H1 (cell line): ENCODE results near the gene FADS6. TPM values are rescaled to one million over a fixed set of nuclear protein-coding genes. Genes with fewer than 3 reads are reported as not detected.

Source experiments
- CTCF ChIA-PET: fragments of 300-600 bp; sonication (Branson Sonifier 250); formaldehyde crosslinking; loops from one replicate; lab custom pipeline; 2021; ENCODE audit not compliant: partially characterized antibody; lab: Charles Lee
- POLR2A ChIA-PET: fragments of 300-600 bp; sonication (Branson Sonifier 250); formaldehyde crosslinking; loops from one replicate; lab custom pipeline; 2021; ENCODE audit warnings: inconsistent platforms; ENCODE audit not compliant: partially characterized antibody; lab: Charles Lee
- DNase-seq, 2 experiments: peaks; one replicate each; pipeline versions ENCODE4 v3.0.0 to v3.0.0-alpha.2; 2010 to 2022; ENCODE audit warnings: low spot score in 2 of 2, low read depth in 1 of 2, mixed read lengths in 1 of 2
- FAIRE-seq: peaks from 2 replicates; lab custom pipeline; 2011; peaks lifted over from hg19 to GRCh38; lab: Jason Lieb, UNC
- H2AFZ ChIP-seq: 2 replicates; pipeline ENCODE4 v1.8.1; 2012; ENCODE audit warnings: low read length, inconsistent platforms
- H2AK5ac ChIP-seq: 2 replicates; pipeline ENCODE4 v1.6.1; 2013; ENCODE audit warnings: low read depth, low read length
- H2BK120ac ChIP-seq: replicated peaks from 2 replicates; pipeline ENCODE3; 2013; ENCODE audit warnings: low read depth, low read length, inconsistent platforms
- H2BK12ac ChIP-seq: 2 replicates; pipeline ENCODE4 v1.6.1; 2013; ENCODE audit warnings: low read depth, low read length
- H2BK15ac ChIP-seq: 2 replicates; pipeline ENCODE4 v1.6.1; 2013; ENCODE audit warnings: low read length
- H2BK20ac ChIP-seq: 2 replicates; pipeline ENCODE4 v1.6.1; 2013; ENCODE audit warnings: low read length
- H2BK5ac ChIP-seq: 2 replicates; pipeline ENCODE4 v1.6.1; 2013; ENCODE audit warnings: low read depth, low read length
- H3K14ac ChIP-seq: 2 replicates; pipeline ENCODE4 v1.6.1; 2013; ENCODE audit warnings: inconsistent platforms; ENCODE audit not compliant: insufficient read length
- H3K18ac ChIP-seq: 2 replicates; pipeline ENCODE4 v1.6.1; 2013; ENCODE audit warnings: low read length; ENCODE audit errors: extremely low read depth
- H3K23ac ChIP-seq: 2 replicates; pipeline ENCODE4 v1.6.1; 2013; ENCODE audit warnings: inconsistent platforms; ENCODE audit not compliant: insufficient read length
- H3K23me2 ChIP-seq: 2 replicates; pipeline ENCODE4 v1.6.1; 2013; ENCODE audit warnings: low read depth, low read length
- H3K27ac ChIP-seq: 2 replicates; pipeline ENCODE4 v1.6.1; 2011; ENCODE audit warnings: low read depth, low read length, inconsistent platforms
- H3K27me3 ChIP-seq, 4 experiments: replicated peaks in 1 of 4; 1 replicate in 1 of 4; 2 replicates in 3 of 4; pipeline versions ENCODE4 v1.6.1 to v1.8.1; 2011 to 2013; ENCODE audit warnings: low read length in 3 of 4, mild to moderate bottlenecking in 3 of 4, inconsistent platforms in 2 of 4, mixed read lengths in 2 of 4, moderate library complexity in 1 of 4; ENCODE audit not compliant: control insufficient read depth in 3 of 4, insufficient read depth in 3 of 4; ENCODE audit errors: extremely low read depth in 1 of 4
- H3K36me3 ChIP-seq, 4 experiments: 2 replicates each; pipeline versions ENCODE4 v1.6.1 to v1.8.1; 2011 to 2013; ENCODE audit warnings: mild to moderate bottlenecking in 4 of 4, low read length in 3 of 4, moderate library complexity in 2 of 4, control low read depth in 1 of 4, inconsistent platforms in 1 of 4; ENCODE audit not compliant: insufficient read depth in 4 of 4, control insufficient read depth in 2 of 4
- H3K4ac ChIP-seq: replicated peaks from 2 replicates; pipeline ENCODE3; 2013; ENCODE audit warnings: low read length, low read depth, mixed read lengths, inconsistent platforms; ENCODE audit not compliant: insufficient read length
- H3K4me1 ChIP-seq, 4 experiments: replicated peaks in 1 of 4; 1 replicate in 1 of 4; 2 replicates in 3 of 4; pipeline versions ENCODE4 v1.6.1 to v1.8.1; 2011 to 2013; ENCODE audit warnings: low read length in 3 of 4, inconsistent platforms in 2 of 4, mixed read lengths in 1 of 4; ENCODE audit not compliant: insufficient read depth in 4 of 4, control insufficient read depth in 3 of 4
- H3K4me2 ChIP-seq, 2 experiments: 2 replicates each; pipeline versions ENCODE4 v1.6.1 to v1.8.1; 2011 to 2013; ENCODE audit warnings: low read depth in 2 of 2, low read length in 2 of 2, control low read depth in 1 of 2, inconsistent platforms in 1 of 2, mild to moderate bottlenecking in 1 of 2; ENCODE audit not compliant: insufficient read depth in 1 of 2
- H3K4me3 ChIP-seq, 4 experiments: fragments of 200-600, 300-600 bp in 1 of 4; sonication (generic), shearing (Covaris generic), sonication (Bioruptor Twin) in 1 of 4; 2 replicates each; pipeline versions ENCODE4 v1.5.1 to v1.8.1; 2011 to 2016; ENCODE audit warnings: low read length in 4 of 4, low read depth in 3 of 4, control low read depth in 2 of 4, inconsistent platforms in 2 of 4, mild to moderate bottlenecking in 2 of 4, mixed read lengths in 1 of 4, moderate library complexity in 1 of 4; ENCODE audit not compliant: insufficient read depth in 2 of 4; ENCODE audit errors: extremely low read depth in 1 of 4
- H3K56ac ChIP-seq: replicated peaks from 2 replicates; pipeline ENCODE3; 2013; ENCODE audit warnings: low read depth, mild to moderate bottlenecking, mixed read lengths, low read length, inconsistent platforms; ENCODE audit not compliant: insufficient read length
- H3K79me1 ChIP-seq: 2 replicates; pipeline ENCODE4 v1.6.1; 2013; ENCODE audit warnings: low read depth, low read length, control low read depth
- H3K79me2 ChIP-seq, 2 experiments: 2 replicates each; pipeline versions ENCODE4 v1.6.1 to v1.8.1; 2012 to 2013; ENCODE audit warnings: low read length in 2 of 2, mild to moderate bottlenecking in 2 of 2, inconsistent platforms in 1 of 2; ENCODE audit not compliant: insufficient read depth in 2 of 2, control insufficient read depth in 1 of 2
- H3K9ac ChIP-seq, 4 experiments: replicated peaks in 1 of 4; 1 replicate in 1 of 4; 2 replicates in 3 of 4; pipeline versions ENCODE4 v1.6.1 to v1.8.1; 2011 to 2013; ENCODE audit warnings: low read depth in 3 of 4, low read length in 3 of 4, control low read depth in 2 of 4, mild to moderate bottlenecking in 2 of 4, moderate library complexity in 2 of 4, inconsistent platforms in 1 of 4; ENCODE audit errors: extremely low read depth in 1 of 4
- H3K9me3 ChIP-seq, 2 experiments: 2 replicates each; pipeline versions ENCODE4 v1.6.1 to v1.8.1; 2012 to 2013; ENCODE audit warnings: mild to moderate bottlenecking in 2 of 2, moderate library complexity in 2 of 2, control low read depth in 1 of 2, inconsistent platforms in 1 of 2, low read depth in 1 of 2, low read length in 1 of 2, mixed read lengths in 1 of 2; ENCODE audit not compliant: insufficient read depth in 2 of 2
- H4K20me1 ChIP-seq, 2 experiments: replicated peaks in 1 of 2; 2 replicates each; pipeline versions ENCODE3 to v1.8.1; 2011 to 2013; ENCODE audit warnings: inconsistent platforms in 2 of 2, low read length in 2 of 2, mild to moderate bottlenecking in 1 of 2; ENCODE audit not compliant: insufficient read depth in 2 of 2, control insufficient read depth in 1 of 2
- H4K5ac ChIP-seq: 2 replicates; pipeline ENCODE4 v1.6.1; 2013; ENCODE audit warnings: low read length, low read depth, mixed read lengths, inconsistent platforms; ENCODE audit not compliant: insufficient read length
- H4K8ac ChIP-seq: 2 replicates; pipeline ENCODE4 v1.8.0; 2013; ENCODE audit warnings: mild to moderate bottlenecking, moderate library complexity, low read length, inconsistent platforms; ENCODE audit not compliant: insufficient read depth; ENCODE audit errors: extremely low read depth
- H4K91ac ChIP-seq: replicated peaks from 2 replicates; pipeline ENCODE3; 2013; ENCODE audit warnings: low read length, mixed read lengths, inconsistent platforms; ENCODE audit not compliant: insufficient read length
- BRCA1 ChIP-seq: IDR thresholded peaks from 2 replicates; pipeline ENCODE4 v1.6.1; 2012; ENCODE audit warnings: low read depth, low read length, improper control_type of control experiment
- EGR1 ChIP-seq: IDR thresholded peaks from 2 replicates; pipeline ENCODE4 v1.6.1; 2011; ENCODE audit warnings: low read depth, low read length, borderline replicate concordance
- GABPA ChIP-seq: IDR thresholded peaks from 2 replicates; pipeline ENCODE4 v1.6.1; 2011; ENCODE audit warnings: mild to moderate bottlenecking, low read length, moderate library complexity, borderline replicate concordance; ENCODE audit not compliant: insufficient read depth
- HDAC6 ChIP-seq: IDR thresholded peaks from one replicate; pipeline ENCODE4 v1.7.1; 2012; ENCODE audit warnings: low read depth, mild to moderate bottlenecking, inconsistent platforms, low read length, moderate library complexity
- JUND ChIP-seq: IDR thresholded peaks from 2 replicates; pipeline ENCODE4 v1.6.1; 2011; ENCODE audit warnings: mild to moderate bottlenecking, improper control_type of control experiment, low read length
- MAFK ChIP-seq: IDR thresholded peaks from 2 replicates; pipeline ENCODE4 v1.6.1; 2012; ENCODE audit warnings: low read depth, mild to moderate bottlenecking, improper control_type of control experiment, low read length
- POU5F1 ChIP-seq: IDR thresholded peaks from 2 replicates; pipeline ENCODE4 v1.6.1; 2011; ENCODE audit warnings: low read depth, mild to moderate bottlenecking, low read length, moderate library complexity
- SAP30 ChIP-seq: fragments of 300-600 bp; sonication (generic); IDR thresholded peaks from 2 replicates; pipeline ENCODE4 v1.7.1; 2012; ENCODE audit warnings: low read length, moderate library complexity, mild to moderate bottlenecking, inconsistent platforms; ENCODE audit not compliant: insufficient read depth, insufficient replicate concordance
- SIRT6 ChIP-seq: IDR thresholded peaks from one replicate; pipeline ENCODE4 v1.7.1; 2012; ENCODE audit warnings: low read length, inconsistent platforms
- SP2 ChIP-seq: IDR thresholded peaks from 2 replicates; pipeline ENCODE4 v1.6.1; 2012; ENCODE audit warnings: mild to moderate bottlenecking, low read length, inconsistent platforms
- SRF ChIP-seq: IDR thresholded peaks from 2 replicates; pipeline ENCODE4 v1.6.1; 2011; ENCODE audit warnings: mild to moderate bottlenecking, low read depth, low read length, moderate library complexity
- WGBS, 2 experiments: shearing (Covaris generic) in 1 of 2; methylation state at CpG; one replicate each; pipeline versions ENCODE4 v1.1.6 to v1.1.7; 2013 to 2015; ENCODE audit warnings: low lambda C conversion rate in 2 of 2, mixed read lengths in 2 of 2, inconsistent platforms in 1 of 2, low coverage in 1 of 2, missing lambda C conversion rate in 1 of 2; ENCODE audit not compliant: insufficient replicate concordance in 2 of 2, insufficient coverage in 1 of 2, insufficient read length in 1 of 2; ENCODE audit errors: extremely low coverage in 1 of 2, missing lambda C conversion rate in 1 of 2; 5-methylcytosine and 5-hydroxymethylcytosine counted together
- polyA plus RNA-seq, 7 experiments: library from polyadenylated mRNA; depleted of rRNA in 3 of 7; stranded (reverse) in 5 of 7; unstranded in 2 of 7; fragments of >200 nt in 5 of 7; fragments of 200-250 nt in 2 of 7; gene quantifications; 1 replicate in 5 of 7; 2 replicates in 1 of 7; 4 replicates in 1 of 7; pipeline versions ENCODE4 v1.2.1 to v1.2.3, GENCODE V29; 2011 to 2013; ENCODE audit warnings: missing spikeins in 2 of 7, mixed read lengths in 2 of 7
- total RNA-seq: library from RNA; stranded (reverse); fragmentation: NEBNext Ultra II Directional; extraction: Animal tissue kit (Norgen Biotek cat#: 25700); gene quantifications from 2 replicates; pipeline ENCODE4 v1.2.1, GENCODE V29; 2021
- TF ChIP-seq, protein P1 (sequence below): IDR thresholded peaks from 2 replicates; pipeline ENCODE4 v1.6.1; 2012; ENCODE audit warnings: low read length, inconsistent platforms

The FADS6 gene
- total and polyA plus RNA-seq, 2 of the 8 experiments (the other 6 are each of a cell fraction or from before 2014, with no cell fraction given), result 0.56 to 2.5 TPM

GRCh38 chr17:74875977-74876593 lies 17.3 kb downstream of the FADS6 start:
- H3K4me2 ChIP-seq, result no peak overlapping the region
- CTCF ChIA-PET, result interaction anchor here (0.6 to 81.0 kb wide), 5 partner anchors 38 to 138 kb away, joined by 3 to 2981 read pairs (median 5); partner anchors contain the start of genes GRIN2C and NAT9
- no peak overlapping the region for H3K27ac ChIP-seq
- no peak for TF ChIP-seq SIRT6
- TF ChIP-seq, protein P1, sequence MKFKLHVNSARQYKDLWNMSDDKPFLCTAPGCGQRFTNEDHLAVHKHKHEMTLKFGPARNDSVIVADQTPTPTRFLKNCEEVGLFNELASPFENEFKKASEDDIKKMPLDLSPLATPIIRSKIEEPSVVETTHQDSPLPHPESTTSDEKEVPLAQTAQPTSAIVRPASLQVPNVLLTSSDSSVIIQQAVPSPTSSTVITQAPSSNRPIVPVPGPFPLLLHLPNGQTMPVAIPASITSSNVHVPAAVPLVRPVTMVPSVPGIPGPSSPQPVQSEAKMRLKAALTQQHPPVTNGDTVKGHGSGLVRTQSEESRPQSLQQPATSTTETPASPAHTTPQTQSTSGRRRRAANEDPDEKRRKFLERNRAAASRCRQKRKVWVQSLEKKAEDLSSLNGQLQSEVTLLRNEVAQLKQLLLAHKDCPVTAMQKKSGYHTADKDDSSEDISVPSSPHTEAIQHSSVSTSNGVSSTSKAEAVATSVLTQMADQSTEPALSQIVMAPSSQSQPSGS, result no peak
- TF ChIP-seq BRCA1, result no peak
- TF ChIP-seq SRF, result no peak
- no peak for TF ChIP-seq EGR1
- no peak for TF ChIP-seq SP2
- TF ChIP-seq POU5F1, result no peak
- TF ChIP-seq HDAC6, result no peak
- TF ChIP-seq MAFK, result no peak
- no peak for TF ChIP-seq JUND
- no peak for TF ChIP-seq SAP30
- no peak for TF ChIP-seq GABPA

More at GRCh38 chr17:74875977-74876593, 17.3 kb downstream of the FADS6 start:
- Histone ChIP-seq H2BK20ac (no peak overlapping the region), H3K9me3 (no peaks in the 10 kb centered on the region), H3K4me1 (peaks cover 0 to 14% (median 6%) of the 10 kb centered on the region in 4 experiments; a peak in 6 of 7 replicates), H2BK120ac (no peak overlapping the region), H4K5ac (no peak overlapping the region), H3K14ac (no peak overlapping the region), H3K23ac (no peak overlapping the region), H4K91ac (no peak overlapping the region), H3K9ac (no peak overlapping the region), H3K56ac (no peak overlapping the region), H2BK5ac (no peak overlapping the region), H2AK5ac (no peak overlapping the region), H3K36me3 (no peaks in the 10 kb centered on the region), H2AFZ (peak overlapping the region; percentile 40; the same call in 1 of the 2 replicates), H2BK15ac (peak overlapping the region; percentile 6; the same call in 1 of the 2 replicates), H4K8ac (no peak overlapping the region), H3K79me1 (peaks cover 7% of the 10 kb centered on the region; the same call in 1 of the 2 replicates), H4K20me1 (no peaks in the 10 kb centered on the region), H3K79me2 (no peaks in the 10 kb centered on the region; a peak in 1 of 4 replicates), H3K4me3 (no peak overlapping the region), H3K23me2 (peaks cover 10% of the 10 kb centered on the region), H2BK12ac (no peak overlapping the region), H3K18ac (no peak overlapping the region), H3K27me3 (peaks cover 0 to 3% (median 0%) of the 10 kb centered on the region in 4 experiments; a peak in 2 of 7 replicates), H3K4ac (no peak overlapping the region)
- no peak for FAIRE-seq
- POLR2A ChIA-PET, result interaction anchor here (1.1 to 1.6 kb wide), 3 partner anchors 15 to 48 kb away, joined by 3 to 5 read pairs (median 4); partner anchors contain the start of gene OTOP2
- WGBS, 2 experiments, result 88% methylated on average over 6 of the region's 6 CpGs; no CpG with 5 or more reads in 1 of the 2 experiments
- no peak for DNase-seq
